Fibroblast of the aortic adventitia (primary cell): ENCODE results near the gene RAB3IP. TPM values are rescaled to one million over a fixed set of nuclear protein-coding genes. Genes with fewer than 3 reads are reported as not detected.

Source experiments
- DNase-seq: peaks from one replicate; pipeline ENCODE4 v3.0.0-alpha.2; 2010; ENCODE audit warnings: low read depth
- H3K4me3 ChIP-seq: 2 replicates; pipeline ENCODE4 v1.5.1; 2011; ENCODE audit warnings: low read depth, mild to moderate bottlenecking, control low read depth, low read length, moderate library complexity
- total RNA-seq: library from RNA; depleted of rRNA; stranded (reverse); fragments of >200 nt; gene quantifications from 2 replicates; pipeline ENCODE4 v1.2.3, GENCODE V29; 2012; ENCODE audit warnings: low replicate concordance
- TF ChIP-seq, protein P1 (sequence below): IDR thresholded peaks from 2 replicates; pipeline ENCODE4 v1.5.1; 2011; ENCODE audit warnings: mild to moderate bottlenecking, low read length, control low read depth, inconsistent platforms; ENCODE audit not compliant: insufficient read depth

Gene RAB3IP
- total RNA-seq, 1 donor, result 4.8 TPM

DNA sequence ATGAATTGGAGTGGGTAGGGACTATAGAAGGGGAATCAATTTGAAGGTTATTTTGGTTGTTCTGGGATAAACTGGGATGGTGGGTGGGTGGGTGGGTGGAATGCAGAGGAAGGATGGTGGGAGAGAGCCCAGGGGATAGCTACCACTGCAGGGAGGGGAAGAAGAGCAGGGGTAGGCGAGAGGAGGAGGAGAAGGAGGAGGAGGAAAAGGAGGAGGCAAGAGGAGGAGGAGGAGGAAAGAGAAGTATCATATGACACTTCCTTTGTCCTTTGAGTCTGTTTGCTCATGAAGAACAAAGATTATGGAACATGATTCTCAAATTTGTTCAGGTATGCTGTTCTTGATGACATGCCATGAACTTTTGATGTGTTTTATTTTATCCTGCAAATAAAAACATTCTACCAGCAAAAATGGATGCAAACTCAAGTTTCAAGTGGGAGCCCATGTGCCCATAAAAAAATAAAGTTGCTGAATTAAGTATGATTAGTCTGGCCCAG, 35.5 kb upstream of the RAB3IP start:
- DNase-seq, result no peak
- no peak overlapping the region for H3K4me3 ChIP-seq
- TF ChIP-seq, protein P1, sequence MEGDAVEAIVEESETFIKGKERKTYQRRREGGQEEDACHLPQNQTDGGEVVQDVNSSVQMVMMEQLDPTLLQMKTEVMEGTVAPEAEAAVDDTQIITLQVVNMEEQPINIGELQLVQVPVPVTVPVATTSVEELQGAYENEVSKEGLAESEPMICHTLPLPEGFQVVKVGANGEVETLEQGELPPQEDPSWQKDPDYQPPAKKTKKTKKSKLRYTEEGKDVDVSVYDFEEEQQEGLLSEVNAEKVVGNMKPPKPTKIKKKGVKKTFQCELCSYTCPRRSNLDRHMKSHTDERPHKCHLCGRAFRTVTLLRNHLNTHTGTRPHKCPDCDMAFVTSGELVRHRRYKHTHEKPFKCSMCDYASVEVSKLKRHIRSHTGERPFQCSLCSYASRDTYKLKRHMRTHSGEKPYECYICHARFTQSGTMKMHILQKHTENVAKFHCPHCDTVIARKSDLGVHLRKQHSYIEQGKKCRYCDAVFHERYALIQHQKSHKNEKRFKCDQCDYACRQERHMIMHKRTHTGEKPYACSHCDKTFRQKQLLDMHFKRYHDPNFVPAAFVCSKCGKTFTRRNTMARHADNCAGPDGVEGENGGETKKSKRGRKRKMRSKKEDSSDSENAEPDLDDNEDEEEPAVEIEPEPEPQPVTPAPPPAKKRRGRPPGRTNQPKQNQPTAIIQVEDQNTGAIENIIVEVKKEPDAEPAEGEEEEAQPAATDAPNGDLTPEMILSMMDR, result no peak

DNA sequence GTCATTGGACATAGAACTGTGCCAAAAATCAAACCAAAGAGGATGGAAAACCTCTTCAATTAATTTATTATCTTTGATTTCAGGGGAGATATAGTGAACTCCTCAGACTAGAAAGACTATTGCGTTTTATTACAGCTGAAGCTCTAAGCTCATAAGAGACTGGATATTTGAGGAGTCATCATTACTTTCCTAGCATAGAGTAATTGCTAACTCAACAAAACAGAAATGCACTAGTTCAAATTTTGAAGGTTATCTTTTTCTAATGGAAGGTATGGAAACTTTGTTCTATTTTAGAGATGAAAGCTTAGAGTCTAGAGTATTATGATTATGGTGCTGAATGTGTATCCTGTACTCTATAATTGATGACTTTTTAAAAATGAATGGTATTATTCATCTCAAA, 34.3 kb upstream of the RAB3IP start:
- DNase-seq, result no peak
- no peak overlapping the region for H3K4me3 ChIP-seq
- TF ChIP-seq, protein P1, result no peak

DNA sequence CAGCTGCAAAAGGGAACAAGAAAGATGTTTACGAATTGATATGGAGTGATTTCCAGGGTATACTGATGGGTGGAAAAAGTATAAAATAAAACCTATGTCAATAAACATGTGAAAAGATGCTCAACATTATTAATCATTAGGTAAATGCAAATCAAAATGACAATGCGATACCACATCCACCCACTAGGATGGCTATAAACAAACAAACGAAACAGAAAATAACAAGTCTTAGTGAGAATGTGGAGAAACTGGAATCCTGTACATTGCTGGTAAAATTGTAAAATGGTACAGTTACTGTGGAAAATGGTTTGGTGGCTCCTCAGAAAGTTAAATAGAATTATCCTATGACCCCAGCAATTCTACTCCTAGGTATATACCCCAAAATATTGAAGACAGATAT, 30.0 kb upstream of the RAB3IP start:
- no peak overlapping the region for H3K4me3 ChIP-seq
- TF ChIP-seq, protein P1, result peak; percentile 32
- no peak for DNase-seq

GRCh38 chr12:69712826-69713225, 25.8 kb upstream of the RAB3IP start:
- H3K4me3 ChIP-seq, result no peak overlapping the region
- no peak for DNase-seq
- TF ChIP-seq, protein P1, result no peak

DNA sequence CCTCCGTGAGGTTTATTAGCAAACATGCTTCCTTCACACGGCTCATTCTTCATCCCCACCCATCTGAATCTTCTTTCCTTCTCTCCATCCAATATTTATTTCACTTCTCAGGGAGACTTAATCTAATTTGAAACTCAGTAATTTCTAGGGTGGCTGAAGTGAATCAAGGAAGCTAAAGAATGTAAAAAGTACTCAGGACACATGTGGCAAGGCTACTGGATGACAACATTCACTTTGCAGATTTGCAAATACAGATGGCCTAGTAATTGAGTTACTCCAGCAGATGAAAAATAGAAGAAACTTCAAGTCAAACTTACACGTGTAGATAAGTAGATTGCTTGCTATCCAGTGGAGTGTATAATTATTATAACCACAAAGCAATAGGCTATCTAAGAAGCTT, 24.1 kb upstream of the RAB3IP start:
- DNase-seq, result no peak
- TF ChIP-seq, protein P1, result no peak
- H3K4me3 ChIP-seq, result no peak overlapping the region

DNA sequence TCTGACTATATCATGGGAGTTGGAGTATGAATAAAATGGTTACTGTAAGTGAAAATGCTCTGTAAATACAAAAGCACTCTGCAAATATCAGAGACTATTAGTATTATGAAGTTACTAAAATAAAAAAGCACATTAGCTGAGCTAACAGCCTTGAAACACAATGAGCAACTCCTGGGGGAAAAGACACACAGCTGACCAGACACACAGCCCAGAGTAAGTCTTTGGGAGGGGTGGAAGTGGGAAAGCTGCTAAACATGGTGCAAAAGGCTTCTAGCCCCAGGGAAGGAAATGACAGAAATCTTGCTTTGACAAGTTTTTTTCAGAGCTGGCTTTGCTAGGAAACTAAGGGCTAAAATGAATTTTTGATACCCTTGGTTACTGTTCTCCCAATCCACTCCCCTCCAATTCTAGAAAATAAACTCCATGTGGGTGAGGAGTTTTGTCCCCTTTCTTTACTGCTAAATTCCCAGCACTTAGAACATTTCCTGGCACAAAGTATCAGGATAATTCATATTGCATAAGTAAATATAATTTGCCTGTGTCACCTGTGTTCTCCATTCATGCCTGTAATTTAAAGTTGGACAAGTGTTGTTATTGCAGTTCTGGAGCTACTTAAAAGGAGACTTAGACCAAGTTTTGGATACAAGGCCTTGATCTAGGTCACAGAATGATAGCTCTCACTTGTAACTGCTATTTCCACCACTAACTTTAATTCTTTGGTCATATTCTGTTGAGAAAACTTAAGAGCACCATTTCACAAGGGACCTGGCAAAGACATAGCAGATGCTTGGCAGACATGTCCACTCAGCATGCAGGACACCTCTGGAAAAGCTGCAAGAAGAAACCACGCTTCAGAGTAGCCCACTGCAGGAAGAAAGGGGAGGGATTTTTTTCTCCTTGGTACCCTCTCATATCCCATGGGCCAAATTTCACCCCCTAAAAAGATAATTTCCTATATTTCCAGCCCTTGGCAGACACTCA, 19.0 kb upstream of the RAB3IP start:
- no peak for DNase-seq
- H3K4me3 ChIP-seq, result no peak overlapping the region
- TF ChIP-seq, protein P1, result no peak
